ENCODE results near the gene AKT3.

Gene AKT3

GRCh38 chr1:243642936-243643335, 207.1 kb downstream of the AKT3 start:
- TF ChIP-seq FOXP2 (optimal IDR thresholded peaks at IDR 0.05; ENCODE audit: borderline replicate concordance, extremely low read depth, extremely low read length, insufficient read depth) (no peak), REST (IDR thresholded peaks at IDR 0.05; ENCODE audit: insufficient read depth in 1 of 2, low read depth in 2 of 2, low read length in 2 of 2) (no peak), POLR2AphosphoS5 (IDR thresholded peaks at IDR 0.05; ENCODE audit: low read depth, low read length) (no peak), SIN3A (IDR thresholded peaks at IDR 0.05; ENCODE audit: borderline replicate concordance, insufficient read depth, low read length) (no peak), TAF1 (IDR thresholded peaks at IDR 0.05; ENCODE audit: borderline replicate concordance, insufficient read depth, low read length) (no peak)

GRCh38 chr1:243639027-243639658, 210.9 kb downstream of the AKT3 start:
- TF ChIP-seq REST (IDR thresholded peaks at IDR 0.05; ENCODE audit: insufficient read depth in 1 of 2, low read depth in 2 of 2, low read length in 2 of 2), result no peak
- no peak for TF ChIP-seq FOXP2 (optimal IDR thresholded peaks at IDR 0.05; ENCODE audit: borderline replicate concordance, extremely low read depth, extremely low read length, insufficient read depth)
- TF ChIP-seq SIN3A (IDR thresholded peaks at IDR 0.05; ENCODE audit: borderline replicate concordance, insufficient read depth, low read length), result no peak
- TF ChIP-seq POLR2AphosphoS5 (IDR thresholded peaks at IDR 0.05; ENCODE audit: low read depth, low read length), result no peak
- TF ChIP-seq TAF1 (IDR thresholded peaks at IDR 0.05; ENCODE audit: borderline replicate concordance, insufficient read depth, low read length), result no peak

DNA sequence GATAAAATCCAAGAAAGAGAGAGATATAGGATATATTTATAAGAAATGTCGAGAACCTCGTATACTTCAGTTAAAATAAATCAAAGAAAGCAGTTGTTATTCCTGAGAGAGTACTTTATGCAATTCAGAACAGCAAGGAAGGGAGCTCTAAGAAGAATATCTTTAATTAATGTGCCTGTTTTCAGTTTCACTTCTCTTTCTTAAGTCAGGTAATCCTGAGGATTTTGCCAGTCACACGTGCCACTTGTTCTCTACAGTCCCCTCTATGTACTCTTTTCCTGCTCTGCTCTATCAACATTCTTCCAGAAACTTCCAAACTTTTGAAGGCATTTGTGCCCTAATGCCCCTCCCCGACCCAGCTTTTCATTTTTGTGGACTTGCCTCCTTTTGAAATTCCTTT, 211.9 kb downstream of the AKT3 start:
- TF ChIP-seq POLR2AphosphoS5 (IDR thresholded peaks at IDR 0.05; ENCODE audit: low read depth, low read length) (no peak), REST (IDR thresholded peaks at IDR 0.05; ENCODE audit: insufficient read depth in 1 of 2, low read depth in 2 of 2, low read length in 2 of 2) (no peak), TAF1 (IDR thresholded peaks at IDR 0.05; ENCODE audit: borderline replicate concordance, insufficient read depth, low read length) (no peak), SIN3A (IDR thresholded peaks at IDR 0.05; ENCODE audit: borderline replicate concordance, insufficient read depth, low read length) (no peak), FOXP2 (optimal IDR thresholded peaks at IDR 0.05; ENCODE audit: borderline replicate concordance, extremely low read depth, extremely low read length, insufficient read depth) (no peak)

GRCh38 chr1:243628476-243628907, 221.6 kb downstream of the AKT3 start:
- TF ChIP-seq FOXP2 (optimal IDR thresholded peaks at IDR 0.05; ENCODE audit: borderline replicate concordance, extremely low read depth, extremely low read length, insufficient read depth), result no peak
- TF ChIP-seq POLR2AphosphoS5 (IDR thresholded peaks at IDR 0.05; ENCODE audit: low read depth, low read length), result no peak
- no peak for TF ChIP-seq REST (IDR thresholded peaks at IDR 0.05; ENCODE audit: insufficient read depth in 1 of 2, low read depth in 2 of 2, low read length in 2 of 2)
- no peak for TF ChIP-seq TAF1 (IDR thresholded peaks at IDR 0.05; ENCODE audit: borderline replicate concordance, insufficient read depth, low read length)
- no peak for TF ChIP-seq SIN3A (IDR thresholded peaks at IDR 0.05; ENCODE audit: borderline replicate concordance, insufficient read depth, low read length)
